PC-9 (cell line): Measurements from ENCODE around the gene PKHD1. TPM values are rescaled to one million over a fixed set of nuclear protein-coding genes. Genes with fewer than 3 reads are reported as not detected.

ENCODE experiments used
- BruUV-seq: library from RNA; stranded (reverse); fragments of 400-500 nt; replicated peaks from 2 replicates; lab custom pipeline; 2021; lab: Mats Ljungman, UMichigan
- CTCF ChIA-PET: fragments of 300-600 bp; sonication (Branson Sonifier 250); formaldehyde crosslinking; loops from one replicate; lab custom pipeline; 2022; ENCODE audit warnings: antibody characterized with exemption; lab: Charles Lee
- POLR2A ChIA-PET: fragments of 300-600 bp; sonication (Branson Sonifier 250); formaldehyde crosslinking; loops from one replicate; lab custom pipeline; 2022; ENCODE audit warnings: antibody characterized with exemption; ENCODE audit not compliant: unreplicated experiment; lab: Charles Lee
- DNase-seq, 2 experiments: peaks; one replicate each; pipeline versions ENCODE4 v3.0.0 to v3.0.0-alpha.2; 2015 to 2022; ENCODE audit warnings: mixed read lengths in 1 of 2
- H2AFZ ChIP-seq: fragments of 200-600 bp; sonication (generic); 2 replicates; pipeline ENCODE4 v1.8.1; 2017; ENCODE audit warnings: antibody characterized with exemption
- H3F3A ChIP-seq: fragments of 200-600 bp; sonication (generic); 2 replicates; pipeline ENCODE4 v1.8.1; 2017; ENCODE audit warnings: antibody characterized with exemption, mild to moderate bottlenecking, low read depth; ENCODE audit not compliant: insufficient read depth
- H3K27ac ChIP-seq: fragments of 200-600 bp; sonication (generic); 2 replicates; pipeline ENCODE4 v1.6.1; 2016; ENCODE audit warnings: mixed run types
- H3K27me3 ChIP-seq: fragments of 200-600 bp; sonication (generic); 2 replicates; pipeline ENCODE4 v1.6.1; 2016; ENCODE audit warnings: low read depth, mixed run types; ENCODE audit not compliant: insufficient read depth
- H3K36me3 ChIP-seq: fragments of 200-600 bp; sonication (generic); 2 replicates; pipeline ENCODE4 v1.6.1; 2016; ENCODE audit warnings: low read depth, mixed run types
- H3K4me1 ChIP-seq: fragments of 200-600 bp; sonication (generic); replicated peaks from 2 replicates; pipeline ENCODE4 v1.6.1; 2016; ENCODE audit warnings: mixed run types; ENCODE audit not compliant: insufficient read depth
- H3K4me2 ChIP-seq: fragments of 200-600 bp; sonication (generic); 2 replicates; pipeline ENCODE4 v1.6.1; 2017; ENCODE audit warnings: mixed run types
- H3K4me3 ChIP-seq: fragments of 200-600 bp; sonication (generic); 2 replicates; pipeline ENCODE4 v1.6.1; 2016; ENCODE audit warnings: mixed run types
- H3K79me2 ChIP-seq: fragments of 200-600 bp; sonication (generic); 2 replicates; pipeline ENCODE4 v1.6.1; 2017; ENCODE audit warnings: low read depth, mixed run types
- H3K9me2 ChIP-seq: fragments of 200-600 bp; sonication (generic); 2 replicates; pipeline ENCODE4 v1.8.1; 2017; ENCODE audit warnings: mild to moderate bottlenecking; ENCODE audit not compliant: insufficient read depth
- H3K9me3 ChIP-seq: fragments of 200-600 bp; sonication (generic); 2 replicates; pipeline ENCODE4 v1.8.1; 2016; ENCODE audit warnings: low read depth; ENCODE audit not compliant: insufficient read depth
- H4K20me1 ChIP-seq: fragments of 200-600 bp; sonication (generic); 2 replicates; pipeline ENCODE4 v1.8.1; 2017; ENCODE audit not compliant: insufficient read depth
- CTCF ChIP-seq: fragments of 200-600 bp; sonication (generic); conservative IDR thresholded peaks from 2 replicates; pipeline ENCODE4 v1.6.1; 2017; ENCODE audit warnings: mixed run types, antibody characterized with exemption, mild to moderate bottlenecking, moderate library complexity
- EZH2 ChIP-seq: fragments of 200-600 bp; sonication (generic); IDR thresholded peaks from 2 replicates; pipeline ENCODE4 v1.8.0; 2017; ENCODE audit warnings: antibody characterized with exemption, low read depth
- intact Hi-C: fragments of 100-400 bp; cut with micrococcal nuclease; formaldehyde crosslinking; loops from one replicate; pipeline ENCODE4 v1.10.0; 2022; ENCODE audit not compliant: unreplicated experiment
- total RNA-seq: library from RNA; stranded (reverse); gene quantifications from 2 replicates; pipeline ENCODE4 v1.2.3, GENCODE V29; 2021

PKHD1 gene
- total RNA-seq, 1 experiment from 2014 or later: not detected

- H3K27me3 ChIP-seq: no peaks in the 10 kb centered on the region
Observed at GRCh38 chr6:52081237-52081636, 6.2 kb downstream of the PKHD1 start.

GRCh38 chr6:52077961-52078625 lies 9.3 kb downstream of the PKHD1 start:
- DNase-seq: no peak
- Histone ChIP-seq H3F3A (no peaks in the 10 kb centered on the region), H3K4me2 (no peak overlapping the region), H3K36me3 (no peaks in the 10 kb centered on the region), H4K20me1 (no peaks in the 10 kb centered on the region), H3K27ac (no peak overlapping the region), H3K4me1 (no peaks in the 10 kb centered on the region), H3K4me3 (no peak overlapping the region), H2AFZ (no peak overlapping the region), H3K79me2 (no peaks in the 10 kb centered on the region), H3K9me3 (no peaks in the 10 kb centered on the region), H3K27me3 (no peaks in the 10 kb centered on the region), H3K9me2 (no peaks in the 10 kb centered on the region)
- ChIA-PET POLR2A (no interaction called here), CTCF (no interaction called here)
- no peak for TF ChIP-seq CTCF
- TF ChIP-seq EZH2: no peak
- BruUV-seq: no TSS peak
- intact Hi-C loops: no loop called here

More at GRCh38 chr6:52081237-52081636, 6.2 kb downstream of the PKHD1 start:
- Histone ChIP-seq H3K36me3 (no peaks in the 10 kb centered on the region), H3K79me2 (no peaks in the 10 kb centered on the region), H3K4me3 (no peak overlapping the region), H3K4me2 (no peak overlapping the region), H3K27ac (no peak overlapping the region), H3K9me2 (no peaks in the 10 kb centered on the region), H3K4me1 (no peaks in the 10 kb centered on the region), H3F3A (no peaks in the 10 kb centered on the region), H4K20me1 (no peaks in the 10 kb centered on the region), H2AFZ (no peak overlapping the region), H3K9me3 (no peaks in the 10 kb centered on the region)
- TF ChIP-seq EZH2: no peak
- no peak for TF ChIP-seq CTCF
- no TSS peak for BruUV-seq
- no peak for DNase-seq
- ChIA-PET CTCF (no interaction called here), POLR2A (no interaction called here)
- intact Hi-C loops: no loop called here

GRCh38 chr6:52077180-52077884 lies 10.1 kb downstream of the PKHD1 start:
- Histone ChIP-seq H4K20me1 (no peaks in the 10 kb centered on the region), H3K9me2 (no peaks in the 10 kb centered on the region), H3K4me3 (no peak overlapping the region), H3K79me2 (no peaks in the 10 kb centered on the region), H3K4me1 (no peaks in the 10 kb centered on the region), H3K27ac (no peak overlapping the region), H2AFZ (no peak overlapping the region), H3F3A (no peaks in the 10 kb centered on the region), H3K36me3 (no peaks in the 10 kb centered on the region), H3K4me2 (no peak overlapping the region), H3K27me3 (no peaks in the 10 kb centered on the region), H3K9me3 (no peaks in the 10 kb centered on the region)
- CTCF ChIA-PET: no interaction called here
- BruUV-seq: no TSS peak
- DNase-seq: no peak
- POLR2A ChIA-PET: no interaction called here
- intact Hi-C loops: no loop called here
- TF ChIP-seq EZH2: no peak
- TF ChIP-seq CTCF: no peak
